DMS153 treated with DMSO at 0.1 percent for 48 hours (cell line): ENCODE measurements around the gene C4orf50.
"Not testable (repeated sequence)": the region's sequence is repeated elsewhere in the genome, so short reads cannot be mapped to it uniquely, and the experiment has no call there.

Source experiments
- DNase-seq: peaks from one replicate; lab custom pipeline; 2025; ENCODE audit not compliant: unreplicated experiment; lab: John Stamatoyannopoulos, UW

Gene C4orf50

GRCh38 chr4:5952975-5953951 lies 65.0 kb downstream of the C4orf50 start:
- DNase-seq: no peak

- DNase-seq: no peak
Measured at GRCh38 chr4:5952286-5952974, 65.8 kb downstream of the C4orf50 start.

GRCh38 chr4:5946653-5947052 lies 71.6 kb downstream of the C4orf50 start:
- DNase-seq: not testable (repeated sequence)

GRCh38 chr4:5945936-5946335 lies 72.3 kb downstream of the C4orf50 start:
- no peak for DNase-seq

- no peak for DNase-seq
Measured at GRCh38 chr4:5945171-5945570, 73.1 kb downstream of the C4orf50 start.

- DNase-seq: no peak
Measured at GRCh38 chr4:5943561-5943960, 74.7 kb downstream of the C4orf50 start.

GRCh38 chr4:5942947-5943346 lies 75.3 kb downstream of the C4orf50 start:
- no peak for DNase-seq

- DNase-seq: no peak
Measured at GRCh38 chr4:5941601-5942000, 76.6 kb downstream of the C4orf50 start.

- peak; percentile 65 for DNase-seq
Measured at GRCh38 chr4:5940470-5941203, 77.6 kb downstream of the C4orf50 start.

- DNase-seq: no peak
Measured at GRCh38 chr4:5933996-5934831, 84.0 kb downstream of the C4orf50 start.

- DNase-seq: no peak
Measured at GRCh38 chr4:5933116-5933515, 85.1 kb downstream of the C4orf50 start.

- DNase-seq: peak; percentile 29
Measured at GRCh38 chr4:5932035-5932568, 86.1 kb downstream of the C4orf50 start.

GRCh38 chr4:5931526-5931925 lies 86.7 kb downstream of the C4orf50 start:
- DNase-seq: no peak

- DNase-seq: no peak
Measured at GRCh38 chr4:5930876-5931275, 87.4 kb downstream of the C4orf50 start.

GRCh38 chr4:5930456-5930855 lies 87.8 kb downstream of the C4orf50 start:
- no peak for DNase-seq

- DNase-seq: no peak
Measured at GRCh38 chr4:5928844-5929420, 89.3 kb downstream of the C4orf50 start.

GRCh38 chr4:5928274-5928673 lies 90.0 kb downstream of the C4orf50 start:
- DNase-seq: no peak

GRCh38 chr4:5927747-5928146 lies 90.5 kb downstream of the C4orf50 start:
- no peak for DNase-seq

GRCh38 chr4:5927116-5927515 lies 91.1 kb downstream of the C4orf50 start:
- no peak for DNase-seq

- no peak for DNase-seq
Measured at GRCh38 chr4:5926598-5926997, 91.6 kb downstream of the C4orf50 start.
